Measurements from ENCODE around the gene NID1. TPM values are rescaled to one million over a fixed set of nuclear protein-coding genes. Genes with fewer than 3 reads are reported as not detected.

NID1 gene
- total RNA-seq, 1 donor from 2014 or later = 32.5 TPM

- Histone ChIP-seq H3F3A (ENCODE audit: low read depth) (no peaks in the 10 kb centered on the region), H3K79me2 (ENCODE audit: low read depth) (no peaks in the 10 kb centered on the region), H4K20me1 (ENCODE audit: low read depth) (no peaks in the 10 kb centered on the region), H3K36me3 (no peaks in the 10 kb centered on the region), H3K4me1 (no peaks in the 10 kb centered on the region), H3K9me3 (ENCODE audit: low read depth) (no peaks in the 10 kb centered on the region), H3K27me3 (no peaks in the 10 kb centered on the region), H3K9ac (no peak overlapping the region), H3K27ac (no peak overlapping the region), H3K4me2 (no peak overlapping the region), H3K4me3 (no peak overlapping the region), H2AFZ (replicated peaks) (no peak overlapping the region)
- TF ChIP-seq EZH2 (IDR thresholded peaks at IDR 0.05) (no peak), EZH2phosphoT487 (IDR thresholded peaks at IDR 0.05) (no peak)
- TF ChIP-seq, protein P1, sequence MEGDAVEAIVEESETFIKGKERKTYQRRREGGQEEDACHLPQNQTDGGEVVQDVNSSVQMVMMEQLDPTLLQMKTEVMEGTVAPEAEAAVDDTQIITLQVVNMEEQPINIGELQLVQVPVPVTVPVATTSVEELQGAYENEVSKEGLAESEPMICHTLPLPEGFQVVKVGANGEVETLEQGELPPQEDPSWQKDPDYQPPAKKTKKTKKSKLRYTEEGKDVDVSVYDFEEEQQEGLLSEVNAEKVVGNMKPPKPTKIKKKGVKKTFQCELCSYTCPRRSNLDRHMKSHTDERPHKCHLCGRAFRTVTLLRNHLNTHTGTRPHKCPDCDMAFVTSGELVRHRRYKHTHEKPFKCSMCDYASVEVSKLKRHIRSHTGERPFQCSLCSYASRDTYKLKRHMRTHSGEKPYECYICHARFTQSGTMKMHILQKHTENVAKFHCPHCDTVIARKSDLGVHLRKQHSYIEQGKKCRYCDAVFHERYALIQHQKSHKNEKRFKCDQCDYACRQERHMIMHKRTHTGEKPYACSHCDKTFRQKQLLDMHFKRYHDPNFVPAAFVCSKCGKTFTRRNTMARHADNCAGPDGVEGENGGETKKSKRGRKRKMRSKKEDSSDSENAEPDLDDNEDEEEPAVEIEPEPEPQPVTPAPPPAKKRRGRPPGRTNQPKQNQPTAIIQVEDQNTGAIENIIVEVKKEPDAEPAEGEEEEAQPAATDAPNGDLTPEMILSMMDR (IDR thresholded peaks at IDR 0.05) = no peak
- Mint-ChIP-seq H3K4me1 (peaks cover 6% of the 10 kb centered on the region), H3K27ac (no peak overlapping the region), H3K9me3 (no peaks in the 10 kb centered on the region), H3K27me3 (ENCODE audit: insufficient read depth, low read depth) (peaks cover 2% of the 10 kb centered on the region), H3K4me3 (no peak overlapping the region), H3K36me3 (peaks cover 7% of the 10 kb centered on the region)
- DNase-seq (ENCODE audit: low spot score) = no peak
Measured at GRCh38 chr1:236027104-236027503, 37.8 kb downstream of the NID1 start.

GRCh38 chr1:236025836-236026235 is 39.1 kb downstream of the NID1 start:
- Histone ChIP-seq H3K4me3 (no peak overlapping the region), H2AFZ (replicated peaks) (no peak overlapping the region), H3K9me3 (ENCODE audit: low read depth) (no peaks in the 10 kb centered on the region), H3K79me2 (ENCODE audit: low read depth) (no peaks in the 10 kb centered on the region), H4K20me1 (ENCODE audit: low read depth) (no peaks in the 10 kb centered on the region), H3K4me2 (no peak overlapping the region), H3K4me1 (no peaks in the 10 kb centered on the region), H3K27me3 (no peaks in the 10 kb centered on the region), H3F3A (ENCODE audit: low read depth) (no peaks in the 10 kb centered on the region), H3K27ac (no peak overlapping the region), H3K36me3 (no peaks in the 10 kb centered on the region), H3K9ac (no peak overlapping the region)
- peaks cover 2% of the 10 kb centered on the region for H3K27me3 Mint-ChIP-seq (ENCODE audit: insufficient read depth, low read depth)
- no peak for DNase-seq (ENCODE audit: low spot score)
- TF ChIP-seq EZH2 (IDR thresholded peaks at IDR 0.05) = no peak
- TF ChIP-seq, protein P1 (IDR thresholded peaks at IDR 0.05) = no peak
- TF ChIP-seq EZH2phosphoT487 (IDR thresholded peaks at IDR 0.05) = no peak
- H3K36me3 Mint-ChIP-seq = peaks cover 7% of the 10 kb centered on the region
- H3K9me3 Mint-ChIP-seq = no peaks in the 10 kb centered on the region
- no peak overlapping the region for H3K4me3 Mint-ChIP-seq
- no peak overlapping the region for H3K27ac Mint-ChIP-seq
- peaks cover 15% of the 10 kb centered on the region for H3K4me1 Mint-ChIP-seq

DNA sequence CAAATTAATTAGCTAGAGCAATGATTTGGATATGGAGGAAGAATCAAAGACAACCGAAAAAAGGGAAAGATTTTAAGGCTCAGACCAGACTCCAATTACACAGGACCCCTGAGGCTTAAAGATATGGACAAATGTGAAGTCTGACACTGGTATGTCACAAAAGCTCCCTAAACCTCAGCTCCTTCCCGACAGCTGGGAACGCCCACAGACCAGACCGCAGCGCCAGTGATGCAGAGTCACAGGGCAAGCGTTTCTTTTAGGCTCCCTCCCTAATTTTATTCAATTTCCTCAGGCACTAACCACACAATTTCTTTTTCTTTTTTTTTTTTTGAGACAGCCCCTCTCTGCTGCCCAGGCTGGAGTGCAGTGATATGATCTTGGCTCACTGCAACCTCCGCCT is 40.2 kb downstream of the NID1 start:
- no peak overlapping the region for H3K4me2 ChIP-seq
- H3K36me3 Mint-ChIP-seq = peaks cover 7% of the 10 kb centered on the region
- H3K27me3 ChIP-seq = no peaks in the 10 kb centered on the region
- no peaks in the 10 kb centered on the region for H3K79me2 ChIP-seq (ENCODE audit: low read depth)
- no peaks in the 10 kb centered on the region for H3K36me3 ChIP-seq
- no peak for TF ChIP-seq EZH2phosphoT487 (IDR thresholded peaks at IDR 0.05)
- no peak for TF ChIP-seq EZH2 (IDR thresholded peaks at IDR 0.05)
- TF ChIP-seq, protein P1 (IDR thresholded peaks at IDR 0.05) = no peak
- H3K4me1 Mint-ChIP-seq = peaks cover 23% of the 10 kb centered on the region
- no peak for DNase-seq (ENCODE audit: low spot score)
- no peak overlapping the region for H3K4me3 ChIP-seq
- no peaks in the 10 kb centered on the region for H3K4me1 ChIP-seq
- no peak overlapping the region for H3K4me3 Mint-ChIP-seq
- H3K9me3 Mint-ChIP-seq = no peaks in the 10 kb centered on the region
- H3K27ac Mint-ChIP-seq = no peak overlapping the region
- no peak overlapping the region for H3K9ac ChIP-seq
- H2AFZ ChIP-seq (replicated peaks) = no peak overlapping the region
- no peaks in the 10 kb centered on the region for H3F3A ChIP-seq (ENCODE audit: low read depth)
- peaks cover 7% of the 10 kb centered on the region for H3K27me3 Mint-ChIP-seq (ENCODE audit: insufficient read depth, low read depth)
- no peaks in the 10 kb centered on the region for H3K9me3 ChIP-seq (ENCODE audit: low read depth)
- H3K27ac ChIP-seq = no peak overlapping the region
- H4K20me1 ChIP-seq (ENCODE audit: low read depth) = no peaks in the 10 kb centered on the region
